IPS DF 4.7 (cell line): ENCODE data around the gene MYH15.

Experiments used
- DNase-seq: peaks from one replicate; pipeline ENCODE4 v3.0.0-alpha.2; 2013; ENCODE audit warnings: low spot score; ENCODE audit errors: extremely low read depth

Gene MYH15

DNA sequence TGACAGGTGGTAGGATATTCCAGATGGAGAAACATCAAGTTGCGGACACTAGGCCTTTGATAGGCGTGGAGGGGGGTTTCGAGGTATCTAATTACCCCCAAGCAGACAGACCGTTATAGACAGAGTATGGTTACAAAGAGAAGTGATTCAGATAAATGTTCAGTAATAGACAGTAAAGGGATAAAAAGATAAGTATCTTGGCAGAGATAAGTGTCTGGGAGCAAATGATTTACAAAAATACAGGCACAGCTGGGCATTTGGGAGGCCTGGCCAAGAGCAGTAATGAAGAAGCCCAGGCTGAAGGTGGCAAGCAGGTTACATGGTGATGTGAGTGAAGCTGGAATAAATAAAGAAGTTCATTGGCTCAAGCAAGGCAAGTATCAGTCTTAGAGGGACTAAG is 659 bp upstream of the MYH15 start:
- no peak for DNase-seq

DNA sequence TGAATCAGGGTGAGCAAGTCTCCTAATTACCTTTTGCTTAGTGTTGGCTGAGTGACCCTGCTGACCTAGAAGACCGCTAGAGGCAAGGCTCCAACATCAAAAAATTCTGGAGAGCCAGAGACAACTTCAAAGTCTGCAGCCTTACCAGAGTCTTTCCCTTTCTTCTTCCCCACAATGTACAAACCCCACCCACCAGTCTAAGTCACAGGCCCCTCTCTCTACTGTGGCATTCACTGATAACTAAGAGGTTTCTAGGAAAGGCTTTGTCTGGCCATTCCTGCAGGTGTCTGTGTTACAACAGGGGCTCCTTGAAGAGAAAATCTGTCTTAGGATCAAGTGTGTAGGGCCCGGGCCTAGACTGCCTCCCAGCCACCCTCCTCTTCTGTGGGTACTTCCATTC is 525 bp downstream of the MYH15 start:
- no peak for DNase-seq

DNA sequence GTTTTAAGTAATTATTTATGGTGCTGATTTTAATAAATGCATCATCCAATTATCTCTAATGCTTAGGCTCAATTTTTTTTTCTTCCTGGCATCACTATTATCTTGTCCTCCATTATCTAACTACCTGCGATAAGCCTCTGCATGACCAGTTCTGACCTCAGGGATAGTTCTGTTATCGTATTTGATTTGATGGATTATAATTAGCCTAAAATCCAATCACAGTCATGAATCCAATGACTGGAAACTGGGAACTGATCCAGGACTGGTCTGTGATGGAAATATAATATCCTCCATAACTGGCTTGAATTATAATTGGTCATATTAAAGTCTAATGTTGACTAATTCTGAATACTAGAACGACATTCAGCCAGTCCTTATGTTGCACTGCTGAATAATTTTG is 1.1 kb downstream of the MYH15 start:
- no peak for DNase-seq

DNA sequence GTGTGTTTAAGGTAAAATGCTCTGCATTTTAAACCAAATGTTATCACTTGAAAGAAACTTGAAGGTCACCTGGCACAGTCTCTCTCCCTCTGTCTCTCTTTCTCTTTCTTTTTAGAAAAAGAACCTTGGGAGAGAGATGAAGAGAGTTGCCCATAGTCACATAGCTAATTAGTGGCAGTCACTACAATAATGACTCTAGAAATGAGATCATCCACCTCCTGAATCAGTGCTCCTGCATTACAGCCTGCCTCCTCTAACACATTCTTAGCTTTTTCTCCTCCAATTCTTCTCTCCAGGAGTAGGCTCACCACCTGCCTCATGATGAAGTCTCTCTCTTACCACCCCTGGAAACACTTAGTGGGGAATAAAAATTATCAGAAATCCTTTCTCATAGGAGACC is 2.5 kb downstream of the MYH15 start:
- no peak for DNase-seq

DNA sequence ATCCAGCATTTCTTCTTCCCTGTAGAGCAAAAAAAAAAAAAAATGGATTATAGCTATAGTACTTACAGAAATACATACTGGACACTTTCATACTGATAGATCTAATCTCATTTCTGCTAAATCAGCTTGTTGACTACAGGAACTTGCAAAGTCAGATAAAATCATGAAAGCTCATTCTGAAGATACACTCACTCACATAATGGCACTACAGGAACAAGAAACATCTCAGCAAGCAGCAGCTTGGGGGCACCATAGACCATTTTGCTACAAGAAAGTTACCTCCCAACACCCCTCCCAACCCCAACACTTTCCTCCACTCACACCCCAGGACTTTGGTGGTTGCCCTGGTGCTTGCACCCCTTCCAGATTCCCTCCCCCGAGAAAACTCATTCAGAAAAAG is 4.6 kb downstream of the MYH15 start:
- DNase-seq: no peak

DNA sequence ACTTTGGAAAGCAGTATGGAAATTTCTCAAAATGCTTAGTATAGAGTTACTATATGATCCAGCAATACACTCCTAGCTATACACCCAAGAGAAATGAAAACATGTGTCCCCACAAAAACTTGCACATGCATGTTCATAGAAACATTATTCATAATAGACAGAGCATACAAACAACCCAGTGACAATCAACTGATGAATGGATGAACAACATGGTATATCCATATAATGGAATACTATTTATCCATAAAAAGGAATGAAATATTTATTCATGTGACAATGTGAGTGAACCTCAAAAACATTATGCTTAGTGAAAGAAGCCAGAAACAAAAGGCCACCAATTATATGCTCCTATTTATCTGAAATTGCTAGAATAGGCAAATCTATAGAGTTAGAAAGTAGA is 6.7 kb downstream of the MYH15 start:
- DNase-seq: no peak

DNA sequence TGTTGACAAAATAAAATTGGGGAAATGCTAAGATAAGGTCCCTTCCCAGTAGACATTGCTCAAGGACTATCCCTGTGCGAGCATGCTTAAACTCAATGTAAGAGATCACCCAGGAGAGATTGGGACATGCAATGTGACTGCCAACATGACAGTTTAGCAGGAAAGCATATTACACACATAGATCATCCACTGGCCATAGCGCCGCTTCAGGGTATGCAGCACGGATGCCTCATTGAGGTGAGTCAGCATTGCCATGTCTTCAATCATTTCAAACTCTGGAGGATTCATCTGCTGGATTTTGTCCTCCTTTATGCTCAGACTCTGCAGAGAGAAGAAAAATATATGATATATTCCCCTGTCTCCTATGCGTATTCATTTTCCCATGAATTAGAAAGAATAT is 8.9 kb downstream of the MYH15 start:
- no peak for DNase-seq

DNA sequence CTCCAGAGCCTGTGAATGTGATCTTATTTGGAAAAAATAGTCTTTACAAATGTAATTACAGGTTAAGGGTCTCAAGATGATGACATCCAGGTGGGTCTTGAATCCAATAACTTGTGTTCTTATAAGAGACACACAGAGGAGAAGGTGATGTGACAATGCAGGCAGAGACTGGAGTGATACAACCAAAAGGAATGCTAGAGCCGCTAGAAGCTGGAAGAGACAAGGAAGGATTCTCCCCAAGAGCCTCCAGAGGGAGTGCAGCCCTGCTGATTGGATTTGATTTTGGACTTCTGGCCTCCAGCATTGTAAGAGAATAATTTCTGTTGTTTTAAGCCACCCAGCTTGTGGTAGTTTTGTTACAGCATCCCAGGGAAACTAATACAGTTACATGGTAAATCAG is 9.7 kb downstream of the MYH15 start:
- no peak for DNase-seq

DNA sequence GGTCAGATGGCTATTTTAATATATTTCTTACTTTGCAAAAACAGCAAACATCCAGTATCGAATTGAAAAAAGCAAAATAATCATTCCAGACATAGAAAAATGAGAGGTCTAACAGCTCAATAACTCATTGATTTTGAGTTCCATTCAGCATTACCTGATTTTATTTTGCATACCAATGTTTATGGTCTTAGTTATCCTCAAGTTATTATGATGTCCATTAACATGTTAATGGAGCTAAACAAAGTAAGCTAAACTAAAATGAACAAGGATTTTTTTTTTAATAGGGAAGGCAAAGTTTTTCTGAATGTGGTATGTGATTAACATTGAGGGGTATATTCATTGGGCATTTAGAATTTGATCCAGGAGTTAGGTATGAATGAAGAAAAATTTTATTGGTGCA is 13.1 kb downstream of the MYH15 start:
- DNase-seq: no peak

DNA sequence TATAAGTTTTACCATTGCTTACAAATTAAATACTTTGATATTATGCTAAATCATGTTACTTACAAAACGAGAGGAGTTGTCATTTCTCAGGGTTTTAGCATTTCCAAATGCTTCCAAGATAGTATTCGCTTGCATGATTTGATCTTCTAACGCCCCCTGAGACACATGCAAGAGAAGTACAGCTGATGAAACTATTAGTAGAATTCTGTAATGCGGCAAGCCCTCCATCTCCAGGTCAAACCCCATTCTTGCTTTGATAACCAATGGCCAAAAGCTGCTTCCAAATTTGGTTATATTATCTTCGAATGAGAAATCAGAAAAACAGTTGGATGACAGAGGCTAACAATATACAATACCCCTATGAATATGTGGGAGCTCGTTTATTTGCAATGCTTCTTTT is 14.7 kb downstream of the MYH15 start:
- no peak for DNase-seq

DNA sequence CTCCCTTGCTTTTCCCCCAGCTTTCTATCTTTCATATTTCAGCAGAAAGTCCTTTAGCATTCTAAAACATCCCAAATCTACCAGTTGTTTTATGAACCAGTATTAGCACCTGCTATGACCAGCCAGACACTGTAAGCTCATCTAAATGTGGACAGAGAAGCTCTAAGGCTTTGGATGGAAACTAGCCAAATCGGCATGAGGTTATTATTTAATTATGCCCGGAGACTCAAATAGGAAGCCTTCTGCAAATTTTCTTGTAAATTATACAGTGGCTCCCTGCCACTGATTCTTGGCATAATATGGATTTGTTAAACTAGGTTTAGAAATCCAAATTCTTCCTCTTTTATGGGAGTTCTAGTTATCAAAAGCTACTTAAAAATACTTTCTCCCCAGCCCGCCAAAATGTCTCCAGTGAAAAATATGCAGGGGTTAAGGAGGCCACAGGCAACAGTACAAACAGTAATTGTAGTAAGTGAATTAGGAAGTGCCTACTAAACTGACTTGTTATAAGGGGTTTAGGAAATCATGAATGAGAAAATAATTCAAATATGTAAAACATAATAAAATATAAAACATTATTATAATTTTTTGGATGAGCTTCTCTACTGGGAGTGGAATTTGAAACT is 15.4 kb downstream of the MYH15 start:
- no peak for DNase-seq

DNA sequence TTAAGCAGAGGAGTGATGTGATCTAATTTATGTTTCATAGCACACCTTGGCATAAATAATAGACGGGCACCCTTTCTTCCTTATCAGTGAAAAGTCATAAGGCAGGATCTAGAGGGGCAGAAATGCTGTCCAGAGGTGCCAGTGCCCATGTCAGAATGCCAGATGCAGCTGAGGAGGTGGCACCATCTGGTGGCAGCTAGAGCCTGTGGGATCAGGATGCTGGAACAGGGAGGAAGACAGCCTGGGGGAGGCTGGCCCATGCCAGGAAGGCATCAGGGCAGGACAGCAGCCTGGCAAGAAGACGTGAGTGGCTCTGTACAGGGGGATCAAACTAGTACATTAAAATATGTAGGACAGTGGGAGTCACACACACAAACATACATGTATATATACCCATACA is 16.5 kb downstream of the MYH15 start:
- no peak for DNase-seq

DNA sequence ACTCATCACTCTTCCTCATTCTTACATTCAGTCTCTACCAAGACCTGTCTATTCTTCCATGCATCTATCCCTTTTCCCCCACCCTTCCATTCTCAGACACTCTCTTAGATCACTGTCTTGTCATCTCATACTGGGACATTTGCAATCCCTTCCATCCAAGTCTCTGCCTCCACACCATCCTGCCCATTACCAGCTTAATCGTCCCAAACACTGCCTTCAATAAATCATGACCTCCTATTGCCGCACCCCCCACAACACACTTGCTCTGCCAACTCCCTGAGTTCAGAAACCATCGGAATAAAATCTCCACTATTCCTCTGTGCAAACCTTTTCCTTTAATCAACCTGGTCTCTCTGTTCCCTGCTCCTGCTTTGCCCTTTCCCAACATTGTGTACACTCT is 18.9 kb downstream of the MYH15 start:
- no peak for DNase-seq

DNA sequence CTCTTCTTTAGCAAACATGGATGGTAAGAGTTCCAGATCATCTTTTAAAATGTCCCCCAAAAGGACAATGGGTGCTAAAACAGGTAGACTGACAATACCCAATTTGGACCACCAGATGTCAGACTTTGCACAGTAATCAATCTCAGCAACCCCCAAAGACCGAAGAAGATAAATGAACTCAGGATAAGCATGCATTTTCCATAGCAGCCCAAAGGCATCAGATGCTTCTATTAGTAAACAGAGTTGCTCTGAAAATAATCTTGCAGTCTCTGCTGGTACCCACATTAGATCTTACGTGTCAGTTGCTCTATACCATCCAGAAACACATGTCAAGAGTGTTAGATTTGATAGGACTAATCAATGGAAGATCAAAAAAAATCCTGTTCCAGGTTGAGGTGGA is 20.6 kb downstream of the MYH15 start:
- DNase-seq: peak; percentile 66

DNA sequence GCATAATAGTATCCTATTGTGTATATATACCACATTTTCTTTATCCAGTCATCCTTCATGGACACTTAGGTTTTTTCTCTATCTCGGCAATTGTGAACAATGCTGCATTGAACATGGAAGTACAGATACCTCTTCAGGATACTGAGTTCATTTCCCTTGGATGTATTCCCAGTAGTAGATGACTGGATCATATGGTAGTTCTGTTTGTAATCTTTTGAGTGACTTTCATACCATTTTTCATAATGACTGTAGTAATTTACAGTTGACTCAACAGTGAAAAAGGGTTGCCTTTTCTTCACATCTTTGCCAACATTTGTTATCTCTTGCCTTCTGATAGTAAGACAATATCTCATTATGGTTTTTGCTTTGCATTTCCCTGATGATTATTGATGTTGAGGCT is 21.8 kb downstream of the MYH15 start:
- no peak for DNase-seq

DNA sequence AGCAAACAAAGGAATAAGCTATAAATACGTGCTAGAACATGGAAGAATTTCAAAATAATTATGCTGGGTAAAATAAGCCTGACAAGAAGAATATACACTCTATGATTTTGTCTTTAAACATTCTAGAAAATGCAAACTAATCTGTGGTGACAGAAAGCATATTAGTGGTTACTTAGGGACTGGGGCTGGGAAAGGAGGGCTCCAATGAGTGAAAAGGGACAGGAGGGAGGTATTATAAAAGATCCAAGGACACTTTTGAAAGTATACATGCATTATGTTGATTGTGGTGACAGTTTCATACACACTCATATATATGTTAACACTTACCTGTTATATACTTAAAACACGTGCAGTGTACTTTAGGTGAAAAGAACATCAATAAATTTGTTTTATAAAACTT is 23.0 kb downstream of the MYH15 start:
- no peak for DNase-seq

DNA sequence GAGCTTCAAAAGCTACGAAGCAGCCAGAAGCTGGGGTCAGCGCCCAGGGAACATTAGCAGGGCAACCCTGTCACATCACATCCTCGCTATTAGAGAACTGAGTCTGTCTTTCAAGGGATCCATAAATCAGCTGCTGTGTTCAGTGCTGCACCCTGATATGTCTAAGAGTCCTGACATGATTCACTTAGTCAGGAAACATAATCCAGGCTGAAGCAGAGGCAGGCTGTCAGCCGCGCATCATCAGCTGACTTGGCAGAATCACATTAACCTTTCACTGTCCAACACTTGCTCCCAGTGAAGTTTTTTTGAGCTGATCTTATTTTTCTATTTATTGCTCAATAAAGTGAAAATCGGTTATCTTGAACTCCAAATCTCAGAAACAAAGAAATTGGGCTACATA is 23.5 kb downstream of the MYH15 start:
- no peak for DNase-seq

DNA sequence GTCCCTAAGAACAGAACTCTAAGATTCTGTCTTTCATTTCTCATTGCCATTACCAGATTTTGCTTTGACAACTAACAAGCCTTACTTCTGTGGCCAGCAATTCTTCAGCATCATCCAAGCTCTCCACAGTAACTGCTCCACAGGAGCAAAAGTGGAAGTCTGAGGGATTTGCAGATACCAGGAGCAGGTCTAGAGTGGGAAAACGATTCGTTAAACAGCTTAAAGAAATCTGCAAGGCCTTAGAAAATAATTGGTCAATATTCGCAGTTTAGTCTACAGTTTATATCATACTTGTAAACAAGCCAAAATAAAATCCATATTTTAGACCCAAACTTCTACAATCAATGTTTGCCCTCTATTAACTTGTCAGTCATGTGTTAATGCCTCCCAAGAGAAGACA is 24.1 kb downstream of the MYH15 start:
- no peak for DNase-seq

DNA sequence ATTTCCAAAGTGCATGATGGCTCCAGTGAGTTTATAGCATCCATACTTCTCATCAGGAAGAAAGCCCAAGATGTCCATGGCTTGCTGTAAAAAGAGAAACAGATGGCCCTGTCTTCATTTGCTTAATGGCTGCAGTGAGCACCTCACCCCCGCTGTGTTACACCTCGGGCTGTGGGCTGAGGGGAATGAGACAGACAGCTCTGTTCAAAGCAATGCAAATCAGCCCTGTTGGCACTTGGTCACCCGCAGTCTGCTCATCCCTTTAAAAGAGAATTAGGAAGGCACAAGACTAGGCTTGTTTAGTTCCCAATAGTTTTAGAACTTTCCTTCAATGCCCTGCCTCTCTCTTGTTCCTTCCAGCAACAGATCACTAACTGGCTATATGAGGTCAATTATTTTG is 25.2 kb downstream of the MYH15 start:
- peak; percentile 33 for DNase-seq

DNA sequence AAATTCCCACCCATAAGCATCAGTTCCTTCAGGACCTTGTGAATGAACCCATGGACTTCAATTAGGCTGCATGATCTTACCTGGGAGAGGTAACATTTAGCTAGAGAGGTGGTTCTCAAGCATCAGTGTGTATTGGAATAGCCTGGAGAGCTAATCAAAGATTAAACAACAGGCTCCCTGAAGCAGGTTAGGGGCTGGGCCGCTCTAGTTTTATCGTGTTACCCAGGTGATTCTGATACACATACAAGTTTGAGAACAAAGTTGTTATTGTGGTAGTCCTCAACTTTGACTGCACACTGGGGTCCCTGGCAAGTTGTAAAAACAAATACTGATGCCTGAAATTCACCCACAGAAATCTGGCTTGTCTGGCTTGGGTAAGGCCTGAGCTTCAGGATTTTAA is 31.2 kb downstream of the MYH15 start:
- no peak for DNase-seq

DNA sequence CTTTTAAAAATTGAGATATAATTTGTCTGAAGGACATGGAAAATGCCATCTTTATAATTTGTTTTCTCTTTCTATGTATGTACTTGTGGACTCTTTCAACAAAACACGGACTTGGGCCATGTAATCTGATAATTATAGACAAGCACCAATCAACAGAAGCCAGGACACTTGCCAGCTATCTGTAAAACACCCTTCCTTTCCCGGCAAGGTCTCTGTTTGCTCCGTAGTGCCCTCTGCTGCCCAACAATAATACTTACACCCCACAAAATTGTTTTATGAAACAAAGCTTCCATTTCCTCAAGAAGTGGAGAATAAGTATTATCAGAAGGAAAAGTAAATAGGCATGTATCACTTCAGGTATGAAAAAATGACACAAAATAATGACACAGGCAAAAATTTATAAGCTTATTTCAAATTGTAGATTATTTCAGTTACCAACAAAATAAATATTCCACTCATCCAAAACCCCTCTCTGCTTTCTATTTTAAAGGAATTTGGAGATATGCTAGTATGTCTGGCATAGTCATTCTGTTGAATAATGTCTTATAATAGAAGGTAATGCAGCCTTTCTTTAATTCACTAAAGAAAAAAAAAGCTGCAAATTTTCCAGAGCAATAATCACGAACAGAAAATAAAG is 32.8 kb downstream of the MYH15 start:
- DNase-seq: peak; percentile 22

DNA sequence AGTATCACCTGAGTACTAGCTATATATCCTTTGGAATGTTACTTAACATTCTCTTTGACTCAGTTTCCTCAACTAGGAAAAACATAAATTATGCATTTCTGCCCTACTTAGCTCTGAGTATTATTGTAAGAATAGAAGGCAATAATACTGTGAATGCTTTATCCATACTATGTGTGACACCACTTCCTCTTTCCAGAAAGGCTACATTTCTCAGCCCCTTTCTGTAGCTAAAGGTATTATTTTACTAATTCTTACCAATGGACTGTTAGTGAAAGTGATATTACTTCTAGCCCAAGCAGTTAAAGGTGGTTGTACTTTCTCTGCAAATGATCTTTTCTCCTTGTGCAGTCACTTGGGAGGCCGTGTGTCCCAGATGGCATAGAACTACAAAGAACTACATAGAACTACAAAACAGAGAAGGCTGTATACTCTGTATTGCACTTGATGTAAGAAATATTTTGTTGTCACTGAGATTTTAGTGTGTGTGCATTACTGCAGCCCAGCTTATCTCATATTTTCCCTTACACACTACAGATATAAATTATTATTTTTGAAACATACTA is 35.1 kb downstream of the MYH15 start:
- DNase-seq: no peak

DNA sequence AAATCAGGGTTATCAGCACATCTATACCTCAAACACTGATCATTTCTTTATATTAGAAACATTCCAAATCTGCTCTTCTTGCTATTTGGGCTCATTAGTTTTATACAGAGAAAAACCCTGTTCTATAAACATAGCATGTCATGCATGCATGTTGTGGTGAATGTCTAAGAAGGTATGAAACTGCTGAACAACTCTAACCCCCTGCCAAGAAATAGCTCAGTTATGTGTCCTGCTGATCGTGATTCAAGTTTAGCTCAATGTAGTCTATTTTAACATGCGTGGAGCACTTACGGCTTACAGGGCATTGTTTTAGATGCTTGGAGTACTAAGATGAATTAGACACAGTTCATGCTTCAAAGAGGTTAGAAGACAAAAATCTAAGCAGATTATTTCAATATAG is 35.8 kb downstream of the MYH15 start:
- no peak for DNase-seq
